ENCODE data around the gene P2RY8. TPM values are rescaled to one million over a fixed set of nuclear protein-coding genes. Genes with fewer than 3 reads are reported as not detected.

Gene P2RY8
- total RNA-seq, 1 donor from 2014 or later: 0.32 TPM

- peaks cover 5% of the 10 kb centered on the region for H3K36me3 ChIP-seq
- peaks cover 10% of the 10 kb centered on the region for H3K9me3 ChIP-seq (ENCODE audit: low read depth)
- TF ChIP-seq EZH2phosphoT487 (IDR thresholded peaks at IDR 0.05) (no peak), CTCF (IDR thresholded peaks at IDR 0.05) (no peak), EZH2 (IDR thresholded peaks at IDR 0.05) (no peak)
- H3K27ac ChIP-seq: no peak overlapping the region
- no peaks in the 10 kb centered on the region for H3K4me1 Mint-ChIP-seq
- H3F3A ChIP-seq (ENCODE audit: low read depth): no peaks in the 10 kb centered on the region
- no peak for DNase-seq (ENCODE audit: low spot score)
- H3K79me2 ChIP-seq (ENCODE audit: low read depth): peaks cover 82% of the 10 kb centered on the region
- no peak overlapping the region for H3K9ac ChIP-seq
- H3K27me3 Mint-ChIP-seq (ENCODE audit: insufficient read depth, low read depth): peaks cover 11% of the 10 kb centered on the region
- H3K4me1 ChIP-seq: no peaks in the 10 kb centered on the region
- H2AFZ ChIP-seq (replicated peaks): no peak overlapping the region
- H3K27me3 ChIP-seq: no peaks in the 10 kb centered on the region
- H3K27ac Mint-ChIP-seq: no peak overlapping the region
- no peaks in the 10 kb centered on the region for H4K20me1 ChIP-seq (ENCODE audit: low read depth)
- H3K36me3 Mint-ChIP-seq: peaks cover 75% of the 10 kb centered on the region
- peaks cover 71% of the 10 kb centered on the region for H3K9me3 Mint-ChIP-seq
- no peak overlapping the region for H3K4me3 ChIP-seq
- H3K4me3 Mint-ChIP-seq: peak overlapping the region; percentile 47
- H3K4me2 ChIP-seq: no peak overlapping the region
Observed at GRCh38 chrX:1444561-1445500, 92.2 kb downstream of the P2RY8 start.

DNA sequence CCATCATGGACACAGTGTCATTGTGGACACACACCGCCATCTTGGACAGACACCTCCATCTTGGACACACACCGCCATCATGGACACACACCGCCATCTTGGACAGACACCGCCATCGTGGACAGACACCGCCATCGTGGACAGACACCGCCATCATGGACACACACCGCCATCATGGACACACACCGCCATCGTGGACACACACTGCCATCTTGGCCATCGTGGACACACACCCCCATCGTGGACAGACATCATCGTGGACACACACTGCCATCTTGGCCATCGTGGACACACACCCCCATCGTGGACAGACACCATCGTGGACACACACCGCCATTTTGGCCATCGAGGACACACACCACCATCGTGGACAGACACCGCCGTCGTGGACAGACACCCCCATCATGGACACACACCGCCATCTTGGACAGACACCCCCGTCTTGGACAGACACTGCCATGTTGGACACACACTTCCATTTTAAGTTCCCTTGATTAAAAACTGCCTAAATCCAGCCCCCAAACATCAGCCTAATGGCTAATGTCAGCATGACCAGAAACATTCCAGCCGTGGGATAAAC, 93.4 kb downstream of the P2RY8 start:
- H3K9me3 Mint-ChIP-seq: peaks cover 59% of the 10 kb centered on the region
- H2AFZ ChIP-seq (replicated peaks): no peak overlapping the region
- H3K4me2 ChIP-seq: no peak overlapping the region
- H4K20me1 ChIP-seq (ENCODE audit: low read depth): no peaks in the 10 kb centered on the region
- H3K36me3 Mint-ChIP-seq: peaks cover 68% of the 10 kb centered on the region
- H3K4me1 Mint-ChIP-seq: no peaks in the 10 kb centered on the region
- H3K4me1 ChIP-seq: no peaks in the 10 kb centered on the region
- TF ChIP-seq CTCF (IDR thresholded peaks at IDR 0.05): no peak
- TF ChIP-seq EZH2 (IDR thresholded peaks at IDR 0.05): no peak
- no peak for TF ChIP-seq EZH2phosphoT487 (IDR thresholded peaks at IDR 0.05)
- H3K79me2 ChIP-seq (ENCODE audit: low read depth): peaks cover 70% of the 10 kb centered on the region
- no peak overlapping the region for H3K4me3 Mint-ChIP-seq
- H3K27ac Mint-ChIP-seq: no peak overlapping the region
- no peaks in the 10 kb centered on the region for H3K27me3 ChIP-seq
- no peak for DNase-seq (ENCODE audit: low spot score)
- H3K36me3 ChIP-seq: no peaks in the 10 kb centered on the region
- no peak overlapping the region for H3K4me3 ChIP-seq
- H3K27ac ChIP-seq: no peak overlapping the region
- peaks cover 11% of the 10 kb centered on the region for H3K27me3 Mint-ChIP-seq (ENCODE audit: insufficient read depth, low read depth)
- no peak overlapping the region for H3K9ac ChIP-seq
- H3K9me3 ChIP-seq (ENCODE audit: low read depth): peaks cover 7% of the 10 kb centered on the region
- H3F3A ChIP-seq (ENCODE audit: low read depth): no peaks in the 10 kb centered on the region

GRCh38 chrX:1442724-1443367, 94.1 kb downstream of the P2RY8 start:
- Histone ChIP-seq H3K9me3 (ENCODE audit: low read depth) (peaks cover 2% of the 10 kb centered on the region), H3F3A (ENCODE audit: low read depth) (no peaks in the 10 kb centered on the region), H2AFZ (replicated peaks) (no peak overlapping the region), H4K20me1 (ENCODE audit: low read depth) (no peaks in the 10 kb centered on the region), H3K4me2 (no peak overlapping the region), H3K4me3 (no peak overlapping the region), H3K27ac (no peak overlapping the region), H3K4me1 (no peaks in the 10 kb centered on the region), H3K79me2 (ENCODE audit: low read depth) (peaks cover 62% of the 10 kb centered on the region), H3K9ac (no peak overlapping the region), H3K36me3 (no peaks in the 10 kb centered on the region), H3K27me3 (no peaks in the 10 kb centered on the region)
- H3K27ac Mint-ChIP-seq: no peak overlapping the region
- H3K36me3 Mint-ChIP-seq: peaks cover 64% of the 10 kb centered on the region
- no peak overlapping the region for H3K4me3 Mint-ChIP-seq
- no peak for DNase-seq (ENCODE audit: low spot score)
- H3K9me3 Mint-ChIP-seq: peaks cover 52% of the 10 kb centered on the region
- TF ChIP-seq EZH2phosphoT487 (IDR thresholded peaks at IDR 0.05) (no peak), CTCF (IDR thresholded peaks at IDR 0.05) (no peak), EZH2 (IDR thresholded peaks at IDR 0.05) (no peak)
- no peaks in the 10 kb centered on the region for H3K4me1 Mint-ChIP-seq
- peaks cover 12% of the 10 kb centered on the region for H3K27me3 Mint-ChIP-seq (ENCODE audit: insufficient read depth, low read depth)

All from neural progenitor cell (in vitro differentiated cells).